Measurements from ENCODE around the gene MEA1. TPM values are rescaled to one million over a fixed set of nuclear protein-coding genes. Genes with fewer than 3 reads are reported as not detected.

MEA1 gene
- total and polyA plus RNA-seq, 10 of the 15 experiments (the other 5 are each of a cell fraction or from before 2014, with no cell fraction given) = 59.1 to 148 (median 96.4) TPM

- Histone ChIP-seq H3K9me3 (replicated peaks; ENCODE audit: control insufficient read depth, insufficient read depth, low read length) (no peaks in the 10 kb centered on the region), H3K27me3 (replicated peaks in 1 of 2; ENCODE audit: control insufficient read depth in 2 of 2, insufficient read depth in 2 of 2, low read length in 1 of 2) (no peaks in the 10 kb centered on the region), H3K36me3 (ENCODE audit: control insufficient read depth in 2 of 2, insufficient read depth in 2 of 2, low read length in 1 of 2) (peaks cover 22% of the 10 kb centered on the region in 2 experiments), H3K4me1 (ENCODE audit: control insufficient read depth, insufficient read depth, low read length) (peaks cover 7% of the 10 kb centered on the region), H3K79me2 (ENCODE audit: control insufficient read depth, insufficient read depth, low read length) (peaks cover 23% of the 10 kb centered on the region), H3K9ac (ENCODE audit: control insufficient read depth, insufficient read depth, low read length) (peak overlapping the region; percentile 73), H2AFZ (ENCODE audit: control insufficient read depth, low read depth, low read length) (no peak overlapping the region), H3K4me3 (peak overlapping the region; percentile 85), H3K4me2 (ENCODE audit: control insufficient read depth, insufficient read depth) (peak overlapping the region; percentile 98), H3K27ac (ENCODE audit: control insufficient read depth, insufficient read depth) (no peak overlapping the region; the same call in 1 of the 2 replicates), H4K20me1 (ENCODE audit: control insufficient read depth, insufficient read depth) (no peaks in the 10 kb centered on the region)
- ChIA-PET RAD21 (ENCODE audit: unreplicated experiment) (no interaction called here), POLR2A (interaction anchor here (1.2 to 3.3 kb wide), 3 partner anchors 10 to 42 kb away, joined by 6 to 22 read pairs (median 8); partner anchors contain the start of genes CUL7 and PPP2R5D), CTCF (interaction anchor here (1.4 to 2.5 kb wide), 4 partner anchors 12 to 135 kb away, joined by 3 to 10 read pairs (median 4); no protein-coding TSS in a partner anchor), SMC1A (ENCODE audit: uncharacterized antibody, unreplicated experiment) (interaction anchor here (0.7 to 2.8 kb wide), 6 partner anchors 9 to 83 kb away, joined by 3 to 13 read pairs (median 6); partner anchors contain the start of genes CNPY3, KLC4, MRPL2 and PPP2R5D)
- no peak for ATAC-seq
- no TSS peak for BruUV-seq (replicated peaks)
- TF ChIP-seq PRDM15 (CRISPR knock-in tag; IDR thresholded peaks at IDR 0.05) (no peak), BCL3 (IDR thresholded peaks at IDR 0.05; ENCODE audit: borderline replicate concordance, insufficient read depth, low read depth, low read length, poor library complexity, severe bottlenecking) (no peak), MLLT1 (IDR thresholded peaks at IDR 0.05) (no peak), MYB (IDR thresholded peaks at IDR 0.05; ENCODE audit: borderline replicate concordance, low read depth, low read length) (no peak), NFXL1 (IDR thresholded peaks at IDR 0.05; ENCODE audit: borderline replicate concordance) (no peak), BHLHE40 (IDR thresholded peaks at IDR 0.05; ENCODE audit: borderline replicate concordance in 1 of 2, low read depth in 2 of 2, low read length in 1 of 2) (no peak), MYC (IDR thresholded peaks at IDR 0.05; ENCODE audit: insufficient read depth, insufficient read length, insufficient replicate concordance, low read length, severe bottlenecking) (no peak), POLR2AphosphoS5 (IDR thresholded peaks at IDR 0.05; ENCODE audit: low read length) (no peak)
- no peak for FAIRE-seq
- intact Hi-C loops (cut with micrococcal nuclease; ENCODE audit: unreplicated experiment) (no loop called here), in situ Hi-C loops (cut with MboI) (no loop called here)
- DNase-seq (ENCODE audit: low read depth, low spot score) = no peak
- WGBS (ENCODE audit: insufficient coverage, insufficient replicate concordance, low lambda C conversion rate, missing lambda C conversion rate) = 65% methylated on average over 6 of the region's 6 CpGs
Observed at GRCh38 chr6:43012364-43012763, 1.4 kb downstream of the MEA1 start.
